HEK293T (cell line): Measurements from ENCODE around the gene XAF1.

Source experiments
- BHLHE40 ChIP-seq: fragments of 450-650 bp; IDR thresholded peaks from 2 replicates; pipeline ENCODE4 v1.6.1; 2016; ENCODE audit warnings: mild to moderate bottlenecking, moderate library complexity, borderline replicate concordance
- CTBP1 ChIP-seq: fragments of 450-650 bp; IDR thresholded peaks from 2 replicates; pipeline ENCODE4 v1.6.1; 2016; ENCODE audit warnings: borderline replicate concordance
- FOXA1 ChIP-seq: fragments of 450-650 bp; IDR thresholded peaks from 2 replicates; pipeline ENCODE4 v1.6.1; 2016; ENCODE audit warnings: mild to moderate bottlenecking
- FOXK2 ChIP-seq: fragments of 450-650 bp; IDR thresholded peaks from 2 replicates; pipeline ENCODE4 v1.6.1; 2016; ENCODE audit warnings: mild to moderate bottlenecking
- FOXM1 ChIP-seq: fragments of 450-650 bp; IDR thresholded peaks from 2 replicates; pipeline ENCODE4 v1.6.1; 2017; ENCODE audit warnings: mild to moderate bottlenecking, borderline replicate concordance
- LEF1 ChIP-seq: fragments of 450-650 bp; IDR thresholded peaks from 2 replicates; pipeline ENCODE4 v1.6.1; 2017; ENCODE audit warnings: mild to moderate bottlenecking, borderline replicate concordance
- PKNOX1 ChIP-seq: fragments of 450-650 bp; IDR thresholded peaks from 2 replicates; pipeline ENCODE4 v1.6.1; 2016
- SP1 ChIP-seq: fragments of 450-650 bp; IDR thresholded peaks from 2 replicates; pipeline ENCODE4 v1.6.1; 2017
- SUZ12 ChIP-seq: fragments of 450-650 bp; IDR thresholded peaks from 2 replicates; pipeline ENCODE4 v1.6.1; 2016; ENCODE audit warnings: mild to moderate bottlenecking
- TARDBP ChIP-seq: fragments of 450-650 bp; IDR thresholded peaks from 2 replicates; pipeline ENCODE4 v1.6.1; 2016
- ZNF384 ChIP-seq: fragments of 450-650 bp; IDR thresholded peaks from 2 replicates; pipeline ENCODE4 v1.6.1; 2016

GRCh38 chr17:6815775-6816174 is 59.9 kb downstream of the XAF1 start:
- TF ChIP-seq SP1, result no peak
- TF ChIP-seq FOXK2, result no peak
- TF ChIP-seq TARDBP, result no peak
- TF ChIP-seq ZNF384, result no peak
- no peak for TF ChIP-seq FOXM1
- TF ChIP-seq PKNOX1, result no peak
- no peak for TF ChIP-seq FOXA1
- no peak for TF ChIP-seq CTBP1
- TF ChIP-seq SUZ12, result no peak
- TF ChIP-seq BHLHE40, result no peak
- TF ChIP-seq LEF1, result no peak
